Activated naive CD4-positive, alpha-beta T cell treated with anti-CD3 and anti-CD28 coated beads for 36 hours (primary cell): ENCODE data around the gene GLRA1. TPM values are rescaled to one million over a fixed set of nuclear protein-coding genes. Genes with fewer than 3 reads are reported as not detected.

Source experiments
- CTCF ChIA-PET: fragments of 350-600 bp; sonication (Branson Sonifier 250); formaldehyde crosslinking; loops from one replicate; lab custom pipeline; 2021; ENCODE audit warnings: antibody characterized with exemption; lab: Charles Lee
- DNase-seq: peaks from one replicate; pipeline ENCODE4 v3.0.0-alpha.2; 2020
- H3K27ac Mint-ChIP-seq: one replicate; pipeline ENCODE4 v1.8.0; 2021; ENCODE audit warnings: mild to moderate bottlenecking, mixed read lengths
- H3K27me3 Mint-ChIP-seq: one replicate; pipeline ENCODE4 v1.8.0; 2021; ENCODE audit warnings: low read depth, mixed read lengths
- H3K36me3 Mint-ChIP-seq: one replicate; pipeline ENCODE4 v1.8.0; 2021; ENCODE audit warnings: low read depth, mixed read lengths
- H3K4me1 Mint-ChIP-seq: one replicate; pipeline ENCODE4 v1.8.0; 2021; ENCODE audit warnings: low read depth, mixed read lengths
- H3K4me3 Mint-ChIP-seq: one replicate; pipeline ENCODE4 v1.8.0; 2021; ENCODE audit warnings: mild to moderate bottlenecking, moderate library complexity, mixed read lengths
- H3K9me3 Mint-ChIP-seq: one replicate; pipeline ENCODE4 v1.8.0; 2021; ENCODE audit warnings: mixed read lengths
- intact Hi-C: fragments of 100-400 bp; cut with micrococcal nuclease; formaldehyde crosslinking; loops from one replicate; pipeline ENCODE4 v1.15.1; 2023
- total RNA-seq, 2 experiments: library from RNA; stranded (reverse); gene quantifications; one replicate each; pipeline ENCODE4 v1.2.3, GENCODE V29; 2021

GLRA1 gene
- total RNA-seq = not detected

GRCh38 chr5:151924564-151925301 lies at the start of gene GLRA1:
Gene GLRA1 (minus strand): TSS chr5:151924851. CDS start chr5:151924549, 302 bp downstream.
- intact Hi-C loops = no loop called here
- Mint-ChIP-seq H3K27ac (no peak within 1 kb of the TSS), H3K4me1 (no peaks in the 10 kb centered on the region), H3K36me3 (no peaks in the 10 kb centered on the region), H3K4me3 (no peak within 1 kb of the TSS), H3K27me3 (peaks cover 34% of the 10 kb centered on the region), H3K9me3 (no peaks in the 10 kb centered on the region)
- peak; percentile 68 for DNase-seq
- CTCF ChIA-PET = interaction anchor here (0.6 to 0.7 kb wide), 2 partner anchors 48 to 395 kb away, joined by 3 read pairs; no protein-coding TSS in a partner anchor

- DNase-seq = no peak
- H3K9me3 Mint-ChIP-seq = no peaks in the 10 kb centered on the region
- no peak overlapping the region for H3K4me3 Mint-ChIP-seq
- H3K4me1 Mint-ChIP-seq = no peaks in the 10 kb centered on the region
- CTCF ChIA-PET = no interaction called here
- H3K27ac Mint-ChIP-seq = no peak overlapping the region
- H3K27me3 Mint-ChIP-seq = no peaks in the 10 kb centered on the region
- intact Hi-C loops = no loop called here
- no peaks in the 10 kb centered on the region for H3K36me3 Mint-ChIP-seq
These were observed 46.2 kb upstream of the GLRA1 start for GRCh38 chr5:151970885-151971284.

GRCh38 chr5:151967865-151968264 lies 43.2 kb upstream of the GLRA1 start:
- Mint-ChIP-seq H3K27me3 (no peaks in the 10 kb centered on the region), H3K4me1 (no peaks in the 10 kb centered on the region), H3K9me3 (no peaks in the 10 kb centered on the region), H3K36me3 (no peaks in the 10 kb centered on the region), H3K27ac (no peak overlapping the region), H3K4me3 (no peak overlapping the region)
- CTCF ChIA-PET = no interaction called here
- intact Hi-C loops = no loop called here
- no peak for DNase-seq

- H3K4me3 Mint-ChIP-seq = no peak overlapping the region
- H3K4me1 Mint-ChIP-seq = no peaks in the 10 kb centered on the region
- DNase-seq = no peak
- CTCF ChIA-PET = no interaction called here
- no peaks in the 10 kb centered on the region for H3K27me3 Mint-ChIP-seq
- no peaks in the 10 kb centered on the region for H3K36me3 Mint-ChIP-seq
- no peak overlapping the region for H3K27ac Mint-ChIP-seq
- intact Hi-C loops = no loop called here
- no peaks in the 10 kb centered on the region for H3K9me3 Mint-ChIP-seq
These were observed 41.4 kb upstream of the GLRA1 start for GRCh38 chr5:151966046-151966445.

GRCh38 chr5:151964471-151964870 lies 39.8 kb upstream of the GLRA1 start:
- CTCF ChIA-PET = no interaction called here
- intact Hi-C loops = no loop called here
- DNase-seq = no peak
- no peak overlapping the region for H3K27ac Mint-ChIP-seq
- H3K4me1 Mint-ChIP-seq = peaks cover 3% of the 10 kb centered on the region
- no peaks in the 10 kb centered on the region for H3K27me3 Mint-ChIP-seq
- no peaks in the 10 kb centered on the region for H3K9me3 Mint-ChIP-seq
- H3K36me3 Mint-ChIP-seq = no peaks in the 10 kb centered on the region
- no peak overlapping the region for H3K4me3 Mint-ChIP-seq

GRCh38 chr5:151961557-151961956 lies 36.9 kb upstream of the GLRA1 start:
- H3K4me1 Mint-ChIP-seq = peaks cover 18% of the 10 kb centered on the region
- H3K27ac Mint-ChIP-seq = no peak overlapping the region
- no peaks in the 10 kb centered on the region for H3K9me3 Mint-ChIP-seq
- no peaks in the 10 kb centered on the region for H3K36me3 Mint-ChIP-seq
- no peak for DNase-seq
- no peak overlapping the region for H3K4me3 Mint-ChIP-seq
- intact Hi-C loops = no loop called here
- CTCF ChIA-PET = interaction anchor here (1.0 kb wide), 1 partner anchor 181 kb away, joined by 3 read pairs; no protein-coding TSS in a partner anchor
- H3K27me3 Mint-ChIP-seq = no peaks in the 10 kb centered on the region

GRCh38 chr5:151958111-151958510 lies 33.5 kb upstream of the GLRA1 start:
- Mint-ChIP-seq H3K9me3 (no peaks in the 10 kb centered on the region), H3K27me3 (no peaks in the 10 kb centered on the region), H3K4me3 (no peak overlapping the region), H3K27ac (no peak overlapping the region), H3K4me1 (peaks cover 40% of the 10 kb centered on the region), H3K36me3 (no peaks in the 10 kb centered on the region)
- intact Hi-C loops = loop anchor here (5.0 kb wide), 1 partner anchor 184 kb away; no protein-coding TSS in a partner anchor
- CTCF ChIA-PET = no interaction called here
- no peak for DNase-seq

- no peak overlapping the region for H3K4me3 Mint-ChIP-seq
- no peak for DNase-seq
- H3K4me1 Mint-ChIP-seq = peaks cover 46% of the 10 kb centered on the region
- H3K36me3 Mint-ChIP-seq = no peaks in the 10 kb centered on the region
- H3K27me3 Mint-ChIP-seq = no peaks in the 10 kb centered on the region
- intact Hi-C loops = loop anchor here (5.0 kb wide), 1 partner anchor 186 kb away; no protein-coding TSS in a partner anchor
- CTCF ChIA-PET = interaction anchor here (1.1 kb wide), 1 partner anchor 16 kb away, joined by 4 read pairs; no protein-coding TSS in a partner anchor
- H3K27ac Mint-ChIP-seq = no peak overlapping the region
- H3K9me3 Mint-ChIP-seq = no peaks in the 10 kb centered on the region
These were observed 32.1 kb upstream of the GLRA1 start for GRCh38 chr5:151956725-151957124.

- H3K4me1 Mint-ChIP-seq = peaks cover 56% of the 10 kb centered on the region
- H3K9me3 Mint-ChIP-seq = no peaks in the 10 kb centered on the region
- CTCF ChIA-PET = interaction anchor here (1.0 kb wide), 1 partner anchor 128 kb away, joined by 3 read pairs; no protein-coding TSS in a partner anchor
These were observed 29.6 kb upstream of the GLRA1 start for GRCh38 chr5:151954255-151954654.

GRCh38 chr5:151953833-151954232 lies 29.2 kb upstream of the GLRA1 start:
- peaks cover 56% of the 10 kb centered on the region for H3K4me1 Mint-ChIP-seq
- H3K4me3 Mint-ChIP-seq = no peak overlapping the region
- no peaks in the 10 kb centered on the region for H3K36me3 Mint-ChIP-seq
- no peaks in the 10 kb centered on the region for H3K9me3 Mint-ChIP-seq
- no peaks in the 10 kb centered on the region for H3K27me3 Mint-ChIP-seq
- no peak overlapping the region for H3K27ac Mint-ChIP-seq
- CTCF ChIA-PET = no interaction called here
- intact Hi-C loops = no loop called here
- DNase-seq = no peak

More at GRCh38 chr5:151954255-151954654, 29.6 kb upstream of the GLRA1 start:
- no peak for DNase-seq
- Mint-ChIP-seq H3K36me3 (no peaks in the 10 kb centered on the region), H3K27me3 (no peaks in the 10 kb centered on the region), H3K27ac (no peak overlapping the region), H3K4me3 (no peak overlapping the region)
- intact Hi-C loops = no loop called here

- H3K36me3 Mint-ChIP-seq = no peaks in the 10 kb centered on the region
- CTCF ChIA-PET = no interaction called here
- H3K27me3 Mint-ChIP-seq = no peaks in the 10 kb centered on the region
- H3K4me1 Mint-ChIP-seq = peaks cover 50% of the 10 kb centered on the region
- intact Hi-C loops = no loop called here
- H3K27ac Mint-ChIP-seq = no peak overlapping the region
- no peak for DNase-seq
- H3K9me3 Mint-ChIP-seq = no peaks in the 10 kb centered on the region
- H3K4me3 Mint-ChIP-seq = no peak overlapping the region
These were observed 27.6 kb upstream of the GLRA1 start for GRCh38 chr5:151952238-151952637.

- CTCF ChIA-PET = no interaction called here
- Mint-ChIP-seq H3K36me3 (no peaks in the 10 kb centered on the region), H3K9me3 (no peaks in the 10 kb centered on the region), H3K27ac (no peak overlapping the region), H3K4me1 (peaks cover 36% of the 10 kb centered on the region), H3K27me3 (no peaks in the 10 kb centered on the region), H3K4me3 (no peak overlapping the region)
- intact Hi-C loops = no loop called here
- no peak for DNase-seq
These were observed 26.1 kb upstream of the GLRA1 start for GRCh38 chr5:151950706-151951105.

GRCh38 chr5:151949701-151950308 lies 25.2 kb upstream of the GLRA1 start:
- H3K36me3 Mint-ChIP-seq = no peaks in the 10 kb centered on the region
- DNase-seq = no peak
- no peaks in the 10 kb centered on the region for H3K27me3 Mint-ChIP-seq
- intact Hi-C loops = no loop called here
- H3K27ac Mint-ChIP-seq = no peak overlapping the region
- no peaks in the 10 kb centered on the region for H3K9me3 Mint-ChIP-seq
- no peak overlapping the region for H3K4me3 Mint-ChIP-seq
- H3K4me1 Mint-ChIP-seq = peaks cover 31% of the 10 kb centered on the region
- CTCF ChIA-PET = no interaction called here
